ENCODE measurements around the gene RGS3.

The RGS3 gene

GRCh38 chr9:113608082-113608685, 144.7 kb downstream of the RGS3 start:
- Histone ChIP-seq H3K27ac (ENCODE audit: low read depth, low read length, poor library complexity, severe bottlenecking) (no peak overlapping the region), H3K27me3 (ENCODE audit: insufficient read depth, low read length) (no peaks in the 10 kb centered on the region), H3K36me3 (ENCODE audit: insufficient read depth, low read length) (no peaks in the 10 kb centered on the region), H3K4me3 (ENCODE audit: low read depth, low read length, poor library complexity, severe bottlenecking) (no peak overlapping the region), H3K9me3 (ENCODE audit: low read length) (no peaks in the 10 kb centered on the region), H3K79me2 (ENCODE audit: insufficient read depth, low read length) (no peaks in the 10 kb centered on the region), H3K9me2 (ENCODE audit: low read depth, low read length) (no peaks in the 10 kb centered on the region), H3K4me1 (ENCODE audit: insufficient read depth, low read length, severe bottlenecking) (peaks cover 2% of the 10 kb centered on the region), H3F3A (ENCODE audit: insufficient read depth, low read length) (no peaks in the 10 kb centered on the region), H2AFZ (ENCODE audit: low read length) (no peak overlapping the region), H3K4me2 (ENCODE audit: low read length) (no peak overlapping the region), H4K20me1 (ENCODE audit: insufficient read depth, low read length) (no peaks in the 10 kb centered on the region), H3K9ac (ENCODE audit: low read length) (no peak overlapping the region)
- TF ChIP-seq CTCF (IDR thresholded peaks at IDR 0.05; ENCODE audit: low read length) (no peak), EZH2 (IDR thresholded peaks at IDR 0.05; ENCODE audit: borderline replicate concordance, low read length) (no peak)

- no peak overlapping the region for H2AFZ ChIP-seq (ENCODE audit: low read length)
- H3K9me3 ChIP-seq (ENCODE audit: low read length), result no peaks in the 10 kb centered on the region
- H3K27me3 ChIP-seq (ENCODE audit: insufficient read depth, low read length), result peaks cover 5% of the 10 kb centered on the region; the same call in 1 of the 2 replicates
- H3K9ac ChIP-seq (ENCODE audit: low read length), result no peak overlapping the region
- no peaks in the 10 kb centered on the region for H3K4me1 ChIP-seq (ENCODE audit: insufficient read depth, low read length, severe bottlenecking)
- no peak overlapping the region for H3K27ac ChIP-seq (ENCODE audit: low read depth, low read length, poor library complexity, severe bottlenecking)
- no peak overlapping the region for H3K4me2 ChIP-seq (ENCODE audit: low read length)
- H3K4me3 ChIP-seq (ENCODE audit: low read depth, low read length, poor library complexity, severe bottlenecking), result no peak overlapping the region
- TF ChIP-seq CTCF (IDR thresholded peaks at IDR 0.05; ENCODE audit: low read length) (no peak), EZH2 (IDR thresholded peaks at IDR 0.05; ENCODE audit: borderline replicate concordance, low read length) (no peak)
- H3K36me3 ChIP-seq (ENCODE audit: insufficient read depth, low read length), result no peaks in the 10 kb centered on the region
- no peaks in the 10 kb centered on the region for H3K79me2 ChIP-seq (ENCODE audit: insufficient read depth, low read length)
- H3F3A ChIP-seq (ENCODE audit: insufficient read depth, low read length), result no peaks in the 10 kb centered on the region
- no peaks in the 10 kb centered on the region for H4K20me1 ChIP-seq (ENCODE audit: insufficient read depth, low read length)
- H3K9me2 ChIP-seq (ENCODE audit: low read depth, low read length), result no peaks in the 10 kb centered on the region
Measured at GRCh38 chr9:113609562-113610318, 146.2 kb downstream of the RGS3 start.

- Histone ChIP-seq H3F3A (ENCODE audit: insufficient read depth, low read length) (no peaks in the 10 kb centered on the region), H3K36me3 (ENCODE audit: insufficient read depth, low read length) (no peaks in the 10 kb centered on the region), H3K27ac (ENCODE audit: low read depth, low read length, poor library complexity, severe bottlenecking) (no peak overlapping the region), H3K4me2 (ENCODE audit: low read length) (no peak overlapping the region), H3K4me3 (ENCODE audit: low read depth, low read length, poor library complexity, severe bottlenecking) (no peak overlapping the region), H2AFZ (ENCODE audit: low read length) (no peak overlapping the region), H3K79me2 (ENCODE audit: insufficient read depth, low read length) (no peaks in the 10 kb centered on the region), H3K9ac (ENCODE audit: low read length) (no peak overlapping the region), H3K27me3 (ENCODE audit: insufficient read depth, low read length) (peaks cover 10% of the 10 kb centered on the region; the same call in 1 of the 2 replicates), H3K4me1 (ENCODE audit: insufficient read depth, low read length, severe bottlenecking) (no peaks in the 10 kb centered on the region), H3K9me2 (ENCODE audit: low read depth, low read length) (no peaks in the 10 kb centered on the region), H3K9me3 (ENCODE audit: low read length) (no peaks in the 10 kb centered on the region), H4K20me1 (ENCODE audit: insufficient read depth, low read length) (no peaks in the 10 kb centered on the region)
- TF ChIP-seq CTCF (IDR thresholded peaks at IDR 0.05; ENCODE audit: low read length) (no peak), EZH2 (IDR thresholded peaks at IDR 0.05; ENCODE audit: borderline replicate concordance, low read length) (no peak)
Measured at GRCh38 chr9:113611461-113612215, 148.1 kb downstream of the RGS3 start.
